NCI-H1092 (cell line): Measurements from ENCODE around the gene FANCM.
"Not testable (repeated sequence)": the region's sequence is repeated elsewhere in the genome, so short reads cannot be mapped to it uniquely, and the experiment has no call there.

Experiments used
- DNase-seq: peaks from one replicate; lab custom pipeline; 2025; lab: John Stamatoyannopoulos, UW

FANCM gene

GRCh38 chr14:45144658-45145057 lies 8.9 kb downstream of the FANCM start:
- DNase-seq: no peak

- no peak for DNase-seq
Observed at GRCh38 chr14:45145214-45145613, 9.5 kb downstream of the FANCM start.

- no peak for DNase-seq
Observed at GRCh38 chr14:45149602-45150001, 13.9 kb downstream of the FANCM start.

GRCh38 chr14:45150386-45150890 lies 14.7 kb downstream of the FANCM start:
- DNase-seq: no peak

GRCh38 chr14:45156067-45156466 lies 20.3 kb downstream of the FANCM start:
- DNase-seq: no peak

GRCh38 chr14:45169906-45170305 lies 34.2 kb downstream of the FANCM start:
- no peak for DNase-seq

GRCh38 chr14:45177076-45177475 lies 41.3 kb downstream of the FANCM start:
- no peak for DNase-seq

- DNase-seq: no peak
Observed at GRCh38 chr14:45181329-45181728, 45.6 kb downstream of the FANCM start.

- DNase-seq: no peak
Observed at GRCh38 chr14:45181806-45182205, 46.1 kb downstream of the FANCM start.

GRCh38 chr14:45185100-45185814 lies 49.5 kb downstream of the FANCM start:
- no peak for DNase-seq

GRCh38 chr14:45194964-45195363 lies 59.2 kb downstream of the FANCM start:
- no peak for DNase-seq

GRCh38 chr14:45198551-45198950 lies 62.8 kb downstream of the FANCM start:
- DNase-seq: no peak

- no peak for DNase-seq
Observed at GRCh38 chr14:45199230-45199629, 63.5 kb downstream of the FANCM start.

- no peak for DNase-seq
Observed at GRCh38 chr14:45201905-45202304, 66.2 kb downstream of the FANCM start.

GRCh38 chr14:45204241-45204640 lies 68.5 kb downstream of the FANCM start:
- DNase-seq: no peak

GRCh38 chr14:45210159-45210558 lies 74.4 kb downstream of the FANCM start:
- no peak for DNase-seq

GRCh38 chr14:45211295-45211694 lies 75.6 kb downstream of the FANCM start:
- no peak for DNase-seq

GRCh38 chr14:45212231-45212630 lies 76.5 kb downstream of the FANCM start:
- DNase-seq: no peak

GRCh38 chr14:45213716-45214115 lies 78.0 kb downstream of the FANCM start:
- not testable (repeated sequence) for DNase-seq

GRCh38 chr14:45214341-45214740 lies 78.6 kb downstream of the FANCM start:
- DNase-seq: not testable (repeated sequence)

- no peak for DNase-seq
Observed at GRCh38 chr14:45222485-45223262, 86.9 kb downstream of the FANCM start.

GRCh38 chr14:45227566-45227965 lies 91.8 kb downstream of the FANCM start:
- DNase-seq: no peak

GRCh38 chr14:45238988-45239387 lies 103.3 kb downstream of the FANCM start:
- DNase-seq: no peak
